IMR-90 (cell line): ENCODE data around the gene ICAM2. TPM values are rescaled to one million over a fixed set of nuclear protein-coding genes. Genes with fewer than 3 reads are reported as not detected.

Experiments
- ATAC-seq: fragments of 200-7000 bp; cut with Tn5 transposase; 2 replicates; pipeline ENCODE4 v1.9.1; 2020; ENCODE audit warnings: low read depth, mild to moderate bottlenecking, moderate library complexity
- BruUV-seq: library from RNA; stranded (reverse); fragments of 400-500 nt; replicated peaks from 2 replicates; lab custom pipeline; 2021; lab: Mats Ljungman, UMichigan
- CTCF ChIA-PET: fragments of 300-600 bp; formaldehyde crosslinking; extraction: SDS; loops from one replicate; lab custom pipeline; 2021; ENCODE audit warnings: antibody characterized with exemption; lab: Yijun Ruan, JAX
- POLR2A ChIA-PET: fragments of 300-600 bp; sonication (Branson Sonifier 250); formaldehyde crosslinking; loops from one replicate; lab custom pipeline; 2022; ENCODE audit warnings: antibody characterized with exemption; ENCODE audit not compliant: unreplicated experiment; lab: Charles Lee
- DNase-seq: peaks from one replicate; pipeline ENCODE4 v3.0.0; 2013
- H2AFZ ChIP-seq: replicated peaks from 2 replicates; pipeline ENCODE3; 2013; ENCODE audit warnings: low read length, mild to moderate bottlenecking; ENCODE audit not compliant: poor library complexity
- H2AK5ac ChIP-seq: 2 replicates; pipeline ENCODE4 v1.6.1; 2013; ENCODE audit warnings: low read depth, low read length, inconsistent platforms
- H2AK9ac ChIP-seq: replicated peaks from 2 replicates; pipeline ENCODE3; 2013; ENCODE audit warnings: mild to moderate bottlenecking, low read depth, low read length, moderate library complexity; ENCODE audit not compliant: poor library complexity
- H2BK120ac ChIP-seq: 2 replicates; pipeline ENCODE4 v1.6.1; 2013; ENCODE audit warnings: low read depth, low read length, inconsistent platforms
- H2BK15ac ChIP-seq: 3 replicates; pipeline ENCODE4 v1.6.1; 2013; ENCODE audit warnings: low read depth, low read length, inconsistent platforms
- H2BK20ac ChIP-seq: 2 replicates; pipeline ENCODE4 v1.6.1; 2013; ENCODE audit warnings: low read depth, mild to moderate bottlenecking, inconsistent platforms, low read length, moderate library complexity
- H2BK5ac ChIP-seq: 2 replicates; pipeline ENCODE4 v1.6.1; 2013; ENCODE audit warnings: mild to moderate bottlenecking, low read depth, low read length, inconsistent platforms; ENCODE audit not compliant: poor library complexity, severe bottlenecking
- H3K14ac ChIP-seq: replicated peaks from 2 replicates; pipeline ENCODE4 v1.6.1; 2013; ENCODE audit warnings: low read depth, low read length, inconsistent platforms
- H3K18ac ChIP-seq: 2 replicates; pipeline ENCODE4 v1.6.1; 2013; ENCODE audit warnings: low read depth, low read length, control low read depth
- H3K23ac ChIP-seq: 2 replicates; pipeline ENCODE4 v1.6.1; 2013; ENCODE audit warnings: low read depth, low read length, inconsistent platforms
- H3K27ac ChIP-seq: 2 replicates; pipeline ENCODE4 v1.5.1; 2013; ENCODE audit warnings: mild to moderate bottlenecking, control low read depth, low read length; ENCODE audit not compliant: insufficient read depth
- H3K27me3 ChIP-seq: 2 replicates; pipeline ENCODE4 v1.6.1; 2013; ENCODE audit warnings: low read length; ENCODE audit not compliant: control insufficient read depth, insufficient read depth
- H3K36me3 ChIP-seq: 2 replicates; pipeline ENCODE4 v1.6.1; 2013; ENCODE audit warnings: low read length, mixed read lengths; ENCODE audit not compliant: control insufficient read depth, insufficient read depth
- H3K4ac ChIP-seq: 2 replicates; pipeline ENCODE4 v1.6.1; 2013; ENCODE audit warnings: low read depth, low read length, inconsistent platforms
- H3K4me1 ChIP-seq: 2 replicates; pipeline ENCODE4 v1.6.1; 2013; ENCODE audit warnings: low read length, mixed read lengths; ENCODE audit not compliant: control insufficient read depth, insufficient read depth
- H3K4me2 ChIP-seq: 2 replicates; pipeline ENCODE4 v1.6.1; 2013; ENCODE audit warnings: low read depth, mild to moderate bottlenecking, control low read depth, low read length, moderate library complexity
- H3K4me3 ChIP-seq: 2 replicates; pipeline ENCODE4 v1.5.1; 2013; ENCODE audit warnings: low read depth, mild to moderate bottlenecking, control low read depth, low read length, moderate library complexity; ENCODE audit not compliant: insufficient read depth
- H3K56ac ChIP-seq: 2 replicates; pipeline ENCODE4 v1.6.1; 2013; ENCODE audit warnings: low read length, inconsistent platforms; ENCODE audit not compliant: insufficient read depth; ENCODE audit errors: extremely low read depth
- H3K79me1 ChIP-seq, 2 experiments: 2 replicates each; pipeline ENCODE4 v1.6.1; 2013; ENCODE audit warnings: low read length in 2 of 2, inconsistent platforms in 1 of 2, low read depth in 1 of 2
- H3K9ac ChIP-seq: 2 replicates; pipeline ENCODE4 v1.6.1; 2013; ENCODE audit warnings: low read depth, low read length, control low read depth
- H3K9me1 ChIP-seq: 2 replicates; pipeline ENCODE4 v1.6.1; 2013; ENCODE audit warnings: low read length, inconsistent platforms; ENCODE audit not compliant: insufficient read depth
- H3K9me3 ChIP-seq: 2 replicates; pipeline ENCODE4 v1.6.1; 2013; ENCODE audit warnings: low read length; ENCODE audit not compliant: control insufficient read depth, insufficient read depth
- H4K20me1 ChIP-seq: 2 replicates; pipeline ENCODE4 v1.6.1; 2013; ENCODE audit warnings: low read length, inconsistent platforms; ENCODE audit not compliant: insufficient read depth
- H4K5ac ChIP-seq: 2 replicates; pipeline ENCODE4 v1.6.1; 2013; ENCODE audit warnings: mild to moderate bottlenecking, low read depth, low read length, control low read depth
- H4K8ac ChIP-seq, 2 experiments: 2 replicates each; pipeline ENCODE4 v1.6.1; 2013; ENCODE audit warnings: low read depth in 2 of 2, low read length in 2 of 2, control low read depth in 1 of 2, inconsistent platforms in 1 of 2
- H4K91ac ChIP-seq: 2 replicates; pipeline ENCODE4 v1.6.1; 2013; ENCODE audit warnings: low read depth, low read length, inconsistent platforms; ENCODE audit not compliant: insufficient read depth
- BHLHE40 ChIP-seq: fragments of 150-350 bp; IDR thresholded peaks from 2 replicates; pipeline ENCODE4 v1.6.1; 2016; ENCODE audit warnings: mild to moderate bottlenecking, low read depth, low read length
- CEBPB ChIP-seq: IDR thresholded peaks from 2 replicates; pipeline ENCODE4 v1.6.1; 2012; ENCODE audit warnings: low read depth, low read length, improper control_type of control experiment
- FOS ChIP-seq: fragments of 150-350 bp; IDR thresholded peaks from 2 replicates; pipeline ENCODE4 v1.6.1; 2016; ENCODE audit warnings: low read depth, low read length
- MAFK ChIP-seq: IDR thresholded peaks from 2 replicates; pipeline ENCODE4 v1.6.1; 2012; ENCODE audit warnings: low read depth, low read length, improper control_type of control experiment
- MAZ ChIP-seq: IDR thresholded peaks from 2 replicates; pipeline ENCODE4 v1.6.1; 2012; ENCODE audit warnings: low read depth, mild to moderate bottlenecking, low read length, improper control_type of control experiment, moderate library complexity, borderline replicate concordance
- MXI1 ChIP-seq: IDR thresholded peaks from 2 replicates; pipeline ENCODE4 v1.6.1; 2012; ENCODE audit warnings: low read depth, mild to moderate bottlenecking, low read length, moderate library complexity, borderline replicate concordance
- NFE2L2 ChIP-seq: fragments of 150-350 bp; IDR thresholded peaks from 2 replicates; pipeline ENCODE4 v1.6.1; 2016; ENCODE audit warnings: low read depth, mild to moderate bottlenecking, low read length
- POLR2A ChIP-seq: IDR thresholded peaks from 2 replicates; pipeline ENCODE4 v1.6.1; 2012; ENCODE audit warnings: mild to moderate bottlenecking, low read depth, low read length
- RAD21 ChIP-seq: IDR thresholded peaks from 2 replicates; pipeline ENCODE4 v1.6.1; 2012; ENCODE audit warnings: low read length, improper control_type of control experiment
- RCOR1 ChIP-seq: IDR thresholded peaks from 2 replicates; pipeline ENCODE4 v1.6.1; 2012; ENCODE audit warnings: mild to moderate bottlenecking, low read length, improper control_type of control experiment; ENCODE audit not compliant: insufficient replicate concordance
- RFX5 ChIP-seq: IDR thresholded peaks from 2 replicates; pipeline ENCODE4 v1.8.0; 2012; ENCODE audit warnings: low read depth, mild to moderate bottlenecking, low read length, moderate library complexity
- SMC3 ChIP-seq: fragments of 150-350 bp; IDR thresholded peaks from 2 replicates; pipeline ENCODE4 v1.6.1; 2016; ENCODE audit warnings: low read depth, mild to moderate bottlenecking, antibody characterized with exemption, low read length, moderate library complexity
- whole genome bisulfite sequencing, 2 experiments: methylation state at CpG; one replicate each; pipeline versions ENCODE4 v1.1.5 to v1.1.7; 2013; ENCODE audit warnings: missing lambda C conversion rate in 2 of 2; ENCODE audit not compliant: insufficient read length in 1 of 2; ENCODE audit errors: extremely low coverage in 2 of 2; 5-methylcytosine and 5-hydroxymethylcytosine counted together
- dilution Hi-C: fragments of 300-500 bp; cut with HindIII; formaldehyde crosslinking; loops from one replicate; pipeline ENCODE4 v1.14.3; 2018; ENCODE audit warnings: low sequenced_read_pairs; ENCODE audit not compliant: unreplicated experiment
- in situ Hi-C: fragments of 300-500 bp; cut with MboI; formaldehyde crosslinking; loops from 3 replicates; pipeline ENCODE4 v1.14.3; 2019; ENCODE audit warnings: low sequenced_read_pairs, inconsistent platforms, mixed read lengths
- intact Hi-C: fragments of 100-400 bp; cut with micrococcal nuclease; formaldehyde crosslinking; loops from 2 replicates; pipeline ENCODE4 v1.10.0; 2022
- polyA plus RNA-seq, 3 experiments: library from polyadenylated mRNA; depleted of rRNA; stranded (reverse); fragments of >200 nt; gene quantifications; 2 replicates each; pipeline ENCODE4 v1.2.3, GENCODE V29; 2012; ENCODE audit warnings: low replicate concordance in 1 of 3
- total RNA-seq: library from RNA; depleted of rRNA; stranded (reverse); fragments of >200 nt; gene quantifications from 2 replicates; pipeline ENCODE4 v1.2.3, GENCODE V29; 2012
- TF ChIP-seq, protein P1 (sequence below): fragments of 150-350 bp; IDR thresholded peaks from 2 replicates; pipeline ENCODE4 v1.6.1; 2017; ENCODE audit warnings: mild to moderate bottlenecking, antibody characterized with exemption, low read length, low read depth
- TF ChIP-seq, protein P2 (sequence below): conservative IDR thresholded peaks from 2 replicates; pipeline ENCODE4 v1.5.1; 2012; ENCODE audit warnings: mild to moderate bottlenecking, low read depth, low read length, improper control_type of control experiment

Gene ICAM2
- total and polyA plus RNA-seq, 2 of the 4 experiments (the other 2 are of a cell fraction) = 0.12 TPM; not detected in 1

DNA sequence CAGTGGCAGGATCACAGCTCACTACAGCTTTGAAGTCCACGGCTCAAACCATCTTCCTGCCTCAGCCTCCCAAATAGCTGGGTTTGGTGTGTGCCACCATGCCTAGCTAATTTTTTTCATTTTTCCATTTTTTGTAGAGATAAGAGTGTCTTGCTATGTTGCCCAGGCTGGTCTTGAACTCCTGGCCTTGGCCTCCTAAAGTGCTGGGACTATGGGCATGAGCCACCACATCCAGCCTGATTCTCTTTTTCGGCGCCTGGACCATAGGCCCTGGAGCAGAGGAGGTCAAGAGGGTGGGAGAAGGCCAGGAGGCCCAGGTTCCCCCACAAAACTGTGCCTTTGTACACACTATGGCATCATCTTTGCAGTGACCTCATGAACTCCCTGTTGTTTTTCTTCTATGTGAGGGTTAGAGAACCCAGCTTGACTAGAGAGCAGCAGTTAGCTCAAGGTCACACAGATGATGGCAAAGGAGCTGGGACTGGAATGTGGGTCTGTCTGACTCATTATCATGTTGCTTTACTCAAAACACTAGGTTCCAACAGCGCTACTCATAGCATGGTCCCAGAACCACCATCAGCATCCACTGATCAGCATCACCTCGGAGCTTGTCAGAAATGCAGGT lies 64.0 kb downstream of the ICAM2 start:
- no peak overlapping the region for H3K4me3 ChIP-seq
- H2BK20ac ChIP-seq = no peak overlapping the region
- no peak overlapping the region for H3K14ac ChIP-seq
- no peak overlapping the region for H2BK120ac ChIP-seq
- no peak overlapping the region for H3K56ac ChIP-seq
- H4K8ac ChIP-seq = no peak overlapping the region
- no CpG with 5 or more reads among the region's 5 CpGs for WGBS, 2 experiments
- ATAC-seq (peak; percentile 93), DNase-seq (peak; percentile 74)
- H3K9me1 ChIP-seq = peaks cover 7% of the 10 kb centered on the region
- no TSS peak for BruUV-seq
- TF ChIP-seq BHLHE40 (no peak), RAD21 (no peak), MXI1 (no peak), RCOR1 (peak; percentile 24), MAZ (no peak), POLR2A (no peak), NFE2L2 (no peak), MAFK (no peak), CEBPB (no peak), RFX5 (no peak), SMC3 (no peak), FOS (0 out of 2 replicates have a peak, but pooled peaks have one; percentile 27)
- TF ChIP-seq, protein P1, sequence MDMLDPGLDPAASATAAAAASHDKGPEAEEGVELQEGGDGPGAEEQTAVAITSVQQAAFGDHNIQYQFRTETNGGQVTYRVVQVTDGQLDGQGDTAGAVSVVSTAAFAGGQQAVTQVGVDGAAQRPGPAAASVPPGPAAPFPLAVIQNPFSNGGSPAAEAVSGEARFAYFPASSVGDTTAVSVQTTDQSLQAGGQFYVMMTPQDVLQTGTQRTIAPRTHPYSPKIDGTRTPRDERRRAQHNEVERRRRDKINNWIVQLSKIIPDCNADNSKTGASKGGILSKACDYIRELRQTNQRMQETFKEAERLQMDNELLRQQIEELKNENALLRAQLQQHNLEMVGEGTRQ = no peak
- TF ChIP-seq, protein P2, sequence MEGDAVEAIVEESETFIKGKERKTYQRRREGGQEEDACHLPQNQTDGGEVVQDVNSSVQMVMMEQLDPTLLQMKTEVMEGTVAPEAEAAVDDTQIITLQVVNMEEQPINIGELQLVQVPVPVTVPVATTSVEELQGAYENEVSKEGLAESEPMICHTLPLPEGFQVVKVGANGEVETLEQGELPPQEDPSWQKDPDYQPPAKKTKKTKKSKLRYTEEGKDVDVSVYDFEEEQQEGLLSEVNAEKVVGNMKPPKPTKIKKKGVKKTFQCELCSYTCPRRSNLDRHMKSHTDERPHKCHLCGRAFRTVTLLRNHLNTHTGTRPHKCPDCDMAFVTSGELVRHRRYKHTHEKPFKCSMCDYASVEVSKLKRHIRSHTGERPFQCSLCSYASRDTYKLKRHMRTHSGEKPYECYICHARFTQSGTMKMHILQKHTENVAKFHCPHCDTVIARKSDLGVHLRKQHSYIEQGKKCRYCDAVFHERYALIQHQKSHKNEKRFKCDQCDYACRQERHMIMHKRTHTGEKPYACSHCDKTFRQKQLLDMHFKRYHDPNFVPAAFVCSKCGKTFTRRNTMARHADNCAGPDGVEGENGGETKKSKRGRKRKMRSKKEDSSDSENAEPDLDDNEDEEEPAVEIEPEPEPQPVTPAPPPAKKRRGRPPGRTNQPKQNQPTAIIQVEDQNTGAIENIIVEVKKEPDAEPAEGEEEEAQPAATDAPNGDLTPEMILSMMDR = no peak
- no peak overlapping the region for H4K91ac ChIP-seq
- H3K4me1 ChIP-seq = 0 out of 2 replicates have a peak, but pooled peaks cover 2% of the 10 kb centered on the region
- H3K9ac ChIP-seq = no peak overlapping the region
- ChIA-PET CTCF (interaction anchor here (0.9 to 1.2 kb wide), 2 partner anchors 10 to 12 kb away, joined by 3 to 7 read pairs; no protein-coding TSS in a partner anchor), POLR2A (no interaction called here)
- no peaks in the 10 kb centered on the region for H3K36me3 ChIP-seq
- peak overlapping the region; percentile 50 for H2AFZ ChIP-seq
- H3K23ac ChIP-seq = no peak overlapping the region
- no peak overlapping the region for H4K5ac ChIP-seq
- intact Hi-C loops = no loop called here
- no peak overlapping the region; the same call in 1 of the 2 replicates for H2AK5ac ChIP-seq
- no peak overlapping the region for H3K18ac ChIP-seq
- no peak overlapping the region for H2AK9ac ChIP-seq
- H3K79me1 ChIP-seq = no peaks in the 10 kb centered on the region
- H3K9me3 ChIP-seq = no peaks in the 10 kb centered on the region
- no peak overlapping the region for H3K27ac ChIP-seq
- in situ Hi-C loops = no loop called here
- H3K4me2 ChIP-seq = no peak overlapping the region
- H2BK15ac ChIP-seq = no peak overlapping the region
- H2BK5ac ChIP-seq = no peak overlapping the region
- dilution Hi-C loops = no loop called here
- peaks cover 16% of the 10 kb centered on the region for H3K27me3 ChIP-seq
- no peak overlapping the region for H3K4ac ChIP-seq
- H4K20me1 ChIP-seq = no peaks in the 10 kb centered on the region; the same call in 1 of the 2 replicates
